Measurements from ENCODE around the gene RANBP10.

The RANBP10 gene

GRCh38 chr16:67679935-67680897 lies 126.1 kb downstream of the RANBP10 start:
- no peak for DNase-seq (ENCODE audit: low read depth in 3 of 3, low spot score in 1 of 3)

DNA sequence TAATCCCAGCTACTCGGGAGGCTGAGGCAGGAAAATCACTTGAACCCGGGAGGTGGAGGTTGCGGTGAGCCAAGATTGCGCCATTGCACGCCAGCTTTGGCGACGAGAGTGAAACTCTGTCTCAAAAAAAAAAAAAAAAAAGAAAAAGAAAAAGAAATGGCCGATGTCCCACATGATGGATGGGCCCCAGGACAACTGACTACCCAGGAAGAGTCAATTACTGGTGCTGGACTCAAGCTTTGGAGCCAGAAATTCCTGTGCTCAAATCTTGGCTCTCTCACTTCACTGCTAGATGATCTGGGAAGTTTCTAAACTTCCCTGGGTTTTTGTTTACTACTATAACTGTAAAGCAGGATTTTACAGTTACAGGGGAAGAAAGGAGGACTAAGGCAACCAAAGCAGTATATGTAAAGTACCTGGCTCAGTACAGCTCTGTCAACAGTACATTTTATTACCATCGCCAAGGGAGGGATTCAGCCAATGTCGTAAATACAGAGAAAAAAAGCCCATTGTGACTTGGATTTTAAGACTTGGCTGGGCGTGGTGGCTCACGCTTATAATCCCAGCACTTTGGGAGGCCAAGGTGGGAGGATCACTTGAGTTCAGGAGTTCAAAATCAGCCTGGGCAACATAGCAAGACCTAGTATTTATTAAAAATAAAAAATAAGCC lies 127.9 kb downstream of the RANBP10 start:
- no peak for DNase-seq (ENCODE audit: low read depth in 3 of 3, low spot score in 1 of 3)

- no peak for DNase-seq (ENCODE audit: low read depth in 3 of 3, low spot score in 1 of 3)
These were observed 128.6 kb downstream of the RANBP10 start for GRCh38 chr16:67677712-67678111.

DNA sequence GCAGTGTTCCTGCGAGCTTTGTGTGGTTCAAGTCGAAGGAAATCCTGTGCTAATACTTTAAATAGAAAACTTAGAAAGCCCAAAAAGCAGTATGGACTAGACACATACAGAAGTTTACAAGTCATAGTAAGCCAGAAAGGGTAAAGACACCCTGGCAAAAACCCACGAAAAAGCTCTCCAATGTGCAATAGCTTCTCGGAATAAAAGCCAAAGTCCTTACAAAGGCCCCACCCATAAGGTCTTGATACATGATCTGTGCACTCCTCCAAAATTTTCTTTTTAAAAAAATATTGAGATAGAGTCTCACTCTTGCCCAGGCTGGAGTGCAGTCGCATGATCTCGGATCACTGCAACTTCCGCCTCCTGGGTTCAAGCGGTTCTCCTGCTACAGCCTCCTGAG lies 129.4 kb downstream of the RANBP10 start:
- no peak for DNase-seq (ENCODE audit: low read depth in 3 of 3, low spot score in 1 of 3)

DNA sequence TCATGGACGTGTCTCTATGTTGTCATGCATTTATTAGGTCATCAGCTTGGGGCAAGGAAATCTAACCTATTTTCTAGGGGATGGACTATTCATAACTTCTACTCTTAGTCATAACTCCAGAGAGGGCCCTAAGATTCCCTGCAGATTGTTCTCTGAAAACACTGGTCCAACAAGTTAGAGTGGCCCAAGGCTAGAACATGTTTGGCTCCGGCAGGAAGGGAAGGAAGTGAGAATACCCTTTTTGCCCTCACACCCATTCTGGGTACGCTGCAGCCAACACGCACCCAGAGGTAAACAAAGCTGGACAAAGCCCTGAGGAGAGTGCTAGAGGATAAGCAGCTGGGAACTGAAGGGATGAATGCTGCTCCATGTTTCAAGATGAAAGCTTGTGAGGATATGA lies 129.8 kb downstream of the RANBP10 start:
- no peak for DNase-seq (ENCODE audit: low read depth in 3 of 3, low spot score in 1 of 3)

- no peak for DNase-seq (ENCODE audit: low read depth in 3 of 3, low spot score in 1 of 3)
These were observed 130.4 kb downstream of the RANBP10 start for GRCh38 chr16:67675999-67676398.

- DNase-seq (ENCODE audit: low read depth in 3 of 3, low spot score in 1 of 3) = no peak
These were observed 130.8 kb downstream of the RANBP10 start for GRCh38 chr16:67675579-67675935.

GRCh38 chr16:67674851-67675578 lies 131.3 kb downstream of the RANBP10 start:
- no peak for DNase-seq (ENCODE audit: low read depth in 3 of 3, low spot score in 1 of 3)

GRCh38 chr16:67673712-67674580 lies 132.4 kb downstream of the RANBP10 start:
- no peak for DNase-seq (ENCODE audit: low read depth in 3 of 3, low spot score in 1 of 3)
